NCI-H2196 (cell line): ENCODE results near the gene WAPL.
A peak's percentile ranks its signal among the peaks of the same experiment; 100 is the strongest.

Experiments
- DNase-seq: peaks from one replicate; lab custom pipeline; 2025; ENCODE audit not compliant: unreplicated experiment; lab: John Stamatoyannopoulos, UW

Gene WAPL

DNA sequence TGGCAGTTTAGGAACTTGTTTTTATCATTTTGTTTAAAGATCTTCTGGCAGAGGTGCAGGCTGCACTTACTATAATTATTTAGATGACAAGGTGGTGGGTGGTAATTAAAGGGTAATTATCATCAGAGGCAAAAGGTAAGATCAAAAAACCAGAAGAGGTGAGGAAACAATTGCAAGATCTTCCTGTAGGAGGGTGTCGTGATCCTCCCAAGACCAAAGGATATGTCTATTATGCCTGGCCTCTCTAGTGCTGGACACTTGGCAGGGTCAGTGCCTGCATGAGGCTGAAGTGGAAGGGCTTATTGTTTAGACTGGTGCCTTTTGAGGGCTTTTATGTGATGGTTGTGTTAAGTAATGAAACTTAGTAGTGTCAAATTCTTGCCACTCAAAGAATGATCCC, 1.8 kb upstream of the WAPL start:
- DNase-seq = peak; percentile 32

DNA sequence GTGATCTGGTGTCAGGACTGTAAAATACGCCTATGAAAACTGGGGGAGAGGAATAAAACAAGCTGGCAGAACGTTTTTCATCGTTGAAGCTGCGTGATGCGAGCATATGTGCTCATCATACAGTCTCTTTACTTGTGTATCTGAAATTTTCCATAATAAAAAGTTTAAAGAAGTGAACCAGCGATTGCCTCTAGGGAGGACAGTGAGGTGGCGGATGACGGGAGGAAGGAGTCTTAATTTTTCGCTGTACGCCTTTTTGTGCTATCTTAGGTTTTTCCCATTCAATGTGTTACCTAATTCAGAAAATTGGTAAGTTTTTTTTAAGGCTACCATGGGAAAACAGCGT, 891 bp upstream of the WAPL start:
- DNase-seq = no peak

DNA sequence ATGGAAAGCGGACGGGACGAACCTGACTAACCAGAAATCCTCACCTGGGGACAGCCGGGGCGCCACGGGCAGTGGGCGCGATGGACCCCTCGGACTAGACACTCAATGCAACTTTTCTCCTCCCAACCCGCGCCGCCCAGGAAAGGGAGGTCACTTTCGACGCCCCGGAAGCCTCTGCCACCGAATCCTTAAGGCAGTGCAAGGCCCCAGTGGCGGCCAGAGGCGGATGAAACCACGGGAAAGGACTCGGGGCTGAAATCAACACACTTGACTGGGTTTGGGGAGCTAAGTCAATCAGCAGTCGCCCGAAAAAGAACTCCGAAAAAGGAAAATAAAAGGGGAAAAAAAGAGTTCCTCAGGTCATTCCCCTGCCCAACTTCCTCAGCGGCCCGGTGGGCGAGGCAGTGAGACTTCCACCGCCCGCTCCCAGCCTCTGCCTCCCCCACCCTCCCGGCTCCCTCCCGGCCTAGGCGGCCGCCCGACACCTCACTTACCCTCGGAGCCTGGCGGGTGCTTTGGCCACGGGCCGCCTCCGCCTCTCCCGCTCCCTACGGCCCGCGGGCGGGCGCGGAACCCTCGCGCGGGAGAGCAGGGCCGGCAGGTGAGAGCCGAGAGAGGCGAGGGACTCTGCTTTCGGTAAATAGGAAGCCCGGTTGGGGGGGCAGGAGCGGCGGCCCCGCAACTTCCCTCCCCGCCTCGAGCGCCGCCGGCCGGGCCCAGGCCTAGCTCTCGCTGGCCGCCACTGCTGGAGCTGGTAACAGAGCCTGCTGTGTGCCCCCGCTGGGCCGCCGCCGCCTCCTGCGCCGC, 518 bp downstream of the WAPL start:
- no peak for DNase-seq

- DNase-seq = no peak
Observed at GRCh38 chr10:86518781-86519180, 2.8 kb downstream of the WAPL start.

DNA sequence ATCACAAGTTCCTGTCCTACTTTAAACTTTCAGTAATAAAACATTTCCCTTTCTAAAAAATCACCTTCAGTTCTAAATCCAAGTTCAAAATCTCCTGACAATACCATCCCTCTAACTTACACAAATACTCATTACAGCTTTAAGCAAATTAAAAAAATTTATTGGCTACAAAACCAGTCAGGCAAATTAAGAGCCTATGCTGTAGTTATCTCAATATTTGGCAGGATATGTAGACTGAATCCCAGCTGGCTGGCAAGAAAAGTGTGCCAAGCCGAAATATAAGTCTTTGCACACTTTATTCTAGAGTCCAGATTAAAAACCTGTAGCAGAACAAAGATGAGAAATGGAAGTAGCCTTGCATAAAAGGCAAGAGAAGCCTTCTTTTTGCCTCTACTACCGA, 9.5 kb downstream of the WAPL start:
- no peak for DNase-seq

DNA sequence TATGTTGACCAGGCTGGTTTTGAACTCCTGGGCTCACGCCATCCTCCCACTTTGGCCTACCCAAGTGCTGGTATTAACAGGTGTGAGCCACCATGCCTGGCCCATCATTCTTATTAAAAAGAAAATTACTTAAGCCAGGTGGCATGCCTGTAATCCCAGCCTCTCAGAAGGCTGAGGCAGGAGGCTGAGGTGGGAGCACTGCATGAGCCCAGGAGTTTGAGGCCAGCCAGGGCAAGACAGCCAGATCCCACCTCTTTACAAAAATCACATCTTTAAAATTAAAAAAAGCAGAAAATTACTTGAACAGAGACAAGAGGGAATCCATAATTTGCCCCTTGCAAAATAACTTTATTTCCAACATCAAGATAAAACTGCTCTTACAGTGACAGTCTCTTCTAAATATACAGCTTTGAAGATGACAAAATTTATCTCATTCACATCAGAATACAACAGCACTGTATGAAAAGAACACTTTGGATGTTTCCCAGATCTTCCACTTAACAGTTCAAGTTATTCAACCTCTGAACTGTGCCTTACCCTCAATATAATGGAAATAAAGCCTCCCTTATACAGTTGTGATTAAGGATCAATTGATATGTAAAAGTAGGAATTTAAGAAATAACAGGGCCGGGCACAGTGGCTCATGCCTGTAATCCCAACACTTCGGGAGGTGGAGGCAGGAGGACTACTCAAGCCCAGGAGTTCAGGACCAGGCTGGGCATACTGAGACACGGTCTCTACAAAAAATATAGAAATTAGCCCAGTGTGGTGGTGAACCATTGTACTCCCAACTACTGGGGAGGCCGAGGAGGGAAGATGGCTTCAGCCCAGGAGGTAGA, 10.3 kb downstream of the WAPL start:
- no peak for DNase-seq

- no peak for DNase-seq
Observed at GRCh38 chr10:86509145-86509544, 12.4 kb downstream of the WAPL start.

DNA sequence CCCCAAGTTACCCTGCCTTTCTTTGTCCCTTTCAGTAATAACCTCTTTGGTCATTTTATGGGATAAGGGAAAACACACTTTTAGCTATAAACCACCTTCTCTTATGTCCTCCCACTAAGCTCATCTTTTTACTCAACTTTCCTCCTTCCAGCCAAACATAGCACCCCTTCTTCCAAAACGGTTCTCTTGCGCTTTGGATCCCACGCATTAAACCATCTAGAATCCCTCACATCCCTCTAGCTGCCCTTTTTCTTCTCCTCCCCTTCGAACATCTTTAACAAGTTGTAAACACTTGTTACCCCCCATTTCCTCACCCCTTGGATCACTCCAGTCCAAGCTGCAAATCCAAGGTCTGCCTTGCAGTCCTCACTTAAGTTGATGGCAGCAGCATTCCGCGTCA, 13.4 kb downstream of the WAPL start:
- DNase-seq = no peak

- DNase-seq = no peak
Observed at GRCh38 chr10:86506499-86506898, 15.1 kb downstream of the WAPL start.

DNA sequence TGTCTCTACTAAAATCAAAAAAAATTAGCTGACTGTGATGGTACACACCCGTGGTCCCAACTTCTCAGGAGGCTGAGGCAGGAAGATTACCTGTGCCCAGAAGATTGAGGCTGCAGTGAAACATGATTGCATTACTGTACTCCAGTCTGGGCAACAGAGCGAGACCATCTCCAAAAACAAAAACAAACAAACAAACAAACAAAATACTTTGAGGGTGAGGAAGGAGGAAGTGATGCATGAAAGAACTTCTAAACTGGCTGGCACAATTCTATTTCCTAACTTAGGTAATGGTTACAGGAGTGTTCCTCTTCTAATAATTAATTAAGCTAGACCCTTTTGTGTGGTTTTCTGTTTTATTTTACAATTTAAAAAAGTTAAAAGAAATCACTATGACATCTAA, 15.5 kb downstream of the WAPL start:
- no peak for DNase-seq

DNA sequence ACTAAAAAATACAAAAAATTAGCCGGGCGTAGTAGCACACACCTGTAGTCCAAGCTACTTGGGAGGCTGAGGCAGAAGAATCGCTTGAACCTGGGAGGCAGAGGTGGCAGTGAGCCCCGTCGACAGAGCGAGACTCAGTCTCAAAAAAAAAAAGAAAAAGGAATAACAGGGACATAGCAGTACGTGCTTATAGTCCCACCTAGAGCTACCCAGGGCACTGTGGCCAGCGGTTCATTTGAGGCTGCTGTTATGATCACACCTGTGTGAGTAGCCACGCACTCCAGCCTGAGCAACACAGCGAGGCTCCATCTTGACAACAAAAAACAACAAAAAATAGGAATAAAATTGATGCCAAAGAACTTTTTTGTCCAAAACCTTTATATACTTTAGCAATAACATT, 17.1 kb downstream of the WAPL start:
- no peak for DNase-seq

GRCh38 chr10:86500846-86501245, 20.7 kb downstream of the WAPL start:
- DNase-seq = no peak

DNA sequence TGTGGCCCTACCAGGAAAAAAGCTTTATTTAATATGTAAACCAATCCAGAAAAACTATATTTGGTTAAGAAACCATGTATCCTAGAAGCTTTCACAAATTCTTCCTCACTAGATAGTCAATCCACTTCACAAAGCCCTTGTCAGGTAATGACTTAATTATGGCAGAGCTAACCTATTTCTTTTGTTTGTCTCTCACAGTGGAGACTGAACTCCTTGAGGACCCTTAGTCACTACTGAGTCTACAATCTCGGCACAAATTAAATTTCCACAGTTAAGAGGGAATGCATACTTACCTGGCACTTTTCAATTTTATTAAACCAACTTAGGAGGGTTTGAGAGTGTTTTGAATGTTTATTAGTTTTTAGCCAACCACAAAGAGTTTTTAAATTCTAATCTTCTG, 23.0 kb downstream of the WAPL start:
- DNase-seq = no peak

DNA sequence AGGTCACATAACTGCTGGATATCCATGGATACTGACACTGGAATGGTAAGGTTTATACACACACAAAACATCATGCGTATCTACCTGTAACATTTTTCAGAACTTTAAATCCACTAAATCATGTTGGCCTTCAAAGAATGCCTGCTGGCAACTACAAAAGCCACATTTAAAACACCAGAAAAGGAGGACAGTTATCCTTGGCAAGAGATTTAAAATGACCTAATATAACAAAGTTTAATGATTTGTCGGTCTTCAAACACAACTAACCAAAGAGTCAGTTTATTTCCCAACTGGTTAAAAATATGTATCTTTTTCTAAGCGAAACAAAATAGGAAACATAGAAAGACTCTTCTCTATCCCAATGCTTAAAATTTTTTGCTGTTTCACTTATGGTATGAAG, 24.0 kb downstream of the WAPL start:
- no peak for DNase-seq

DNA sequence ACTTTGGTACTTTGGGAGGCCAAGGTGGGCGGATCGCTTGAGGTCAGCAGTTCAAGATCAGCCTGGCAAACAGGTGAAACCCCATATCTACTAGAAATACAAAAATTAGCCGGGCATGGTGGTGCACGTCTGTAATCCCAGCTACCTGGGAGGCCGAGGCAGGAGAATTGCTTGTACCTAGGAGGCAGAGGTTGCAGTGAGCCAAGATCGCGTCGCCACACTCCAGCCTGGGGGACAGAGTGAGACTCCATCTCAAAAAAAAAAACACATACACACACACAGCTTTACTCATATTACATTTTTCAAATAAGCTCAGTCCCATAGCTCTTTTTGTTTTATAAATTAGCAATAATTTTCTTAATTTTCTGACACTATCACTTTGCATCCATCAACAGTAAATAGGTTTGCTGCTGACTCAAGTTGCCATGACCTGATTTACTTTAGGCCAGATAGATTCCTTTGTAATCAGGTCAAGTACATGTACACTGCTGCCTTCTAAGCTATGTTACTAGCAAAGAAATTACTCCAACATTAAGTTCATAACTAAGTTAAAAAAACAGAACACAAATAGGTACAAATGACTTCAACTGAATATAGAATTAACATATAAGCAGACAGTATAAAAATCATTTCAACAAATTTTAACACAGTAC, 31.5 kb downstream of the WAPL start:
- no peak for DNase-seq

DNA sequence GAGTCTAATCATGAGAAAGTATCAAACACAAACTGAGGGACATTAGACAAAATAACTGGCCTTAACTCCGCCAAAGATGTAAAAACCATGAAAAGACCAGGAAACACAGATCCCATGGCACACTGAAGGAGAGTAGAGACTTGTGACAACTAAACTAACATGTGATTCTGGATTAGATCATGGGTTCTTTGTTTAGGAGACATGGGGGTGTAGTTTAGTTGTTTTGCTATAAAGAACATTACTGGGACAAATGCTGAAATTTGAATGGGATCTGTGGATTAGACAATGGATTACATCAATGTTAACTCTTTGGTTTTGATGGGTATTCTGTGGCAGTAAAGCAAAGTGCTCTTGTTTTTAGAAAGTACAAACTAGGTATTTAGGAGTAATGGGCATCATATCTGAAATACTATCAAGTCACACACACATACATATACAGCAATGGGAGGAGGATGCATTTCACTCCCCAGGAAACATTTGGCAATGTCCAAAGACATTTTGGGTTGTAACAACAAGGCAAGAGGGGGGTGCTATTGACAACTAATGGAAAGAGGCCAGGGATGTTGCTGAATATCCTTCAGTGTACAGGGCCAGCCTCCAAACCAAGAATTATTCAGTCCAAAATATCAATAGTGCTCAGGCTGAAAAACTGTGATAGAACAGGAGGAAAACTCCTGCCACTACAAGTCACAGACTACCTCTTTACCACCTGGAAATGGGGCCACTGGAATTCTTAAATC, 32.4 kb downstream of the WAPL start:
- no peak for DNase-seq

GRCh38 chr10:86486856-86487255, 34.7 kb downstream of the WAPL start:
- no peak for DNase-seq

GRCh38 chr10:86483664-86484063, 37.9 kb downstream of the WAPL start:
- DNase-seq = no peak

- DNase-seq = peak; percentile 8
Observed at GRCh38 chr10:86481761-86482160, 39.8 kb downstream of the WAPL start.

DNA sequence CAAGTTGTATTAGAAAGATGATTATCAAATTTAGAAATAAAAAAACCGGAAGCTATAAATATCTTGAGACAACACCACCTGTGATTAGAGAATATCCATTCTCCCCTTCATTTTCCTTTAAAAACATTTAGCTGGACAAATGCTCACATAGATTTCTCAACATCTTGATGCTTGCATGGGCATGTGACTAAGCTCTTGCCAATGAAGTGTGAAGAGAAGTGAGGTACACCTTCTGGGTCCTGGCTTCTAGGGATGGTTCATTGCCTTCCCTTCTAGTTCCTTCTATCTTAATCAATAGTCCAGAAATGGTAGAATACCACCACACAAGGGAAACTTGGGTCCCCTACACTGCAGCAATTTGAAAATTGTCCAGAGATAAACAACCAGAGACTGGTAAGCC, 41.0 kb downstream of the WAPL start:
- no peak for DNase-seq

- no peak for DNase-seq
Observed at GRCh38 chr10:86472061-86472460, 49.5 kb downstream of the WAPL start.
